Ramos (cell line): Measurements from ENCODE around the gene AP5B1.

Experiments
- in situ Hi-C: fragments of 300-500 bp; cut with MboI; formaldehyde crosslinking; loops from one replicate; pipeline ENCODE4 v1.14.3; 2022; ENCODE audit warnings: low sequenced_read_pairs; ENCODE audit not compliant: unreplicated experiment

AP5B1 gene, protein sequence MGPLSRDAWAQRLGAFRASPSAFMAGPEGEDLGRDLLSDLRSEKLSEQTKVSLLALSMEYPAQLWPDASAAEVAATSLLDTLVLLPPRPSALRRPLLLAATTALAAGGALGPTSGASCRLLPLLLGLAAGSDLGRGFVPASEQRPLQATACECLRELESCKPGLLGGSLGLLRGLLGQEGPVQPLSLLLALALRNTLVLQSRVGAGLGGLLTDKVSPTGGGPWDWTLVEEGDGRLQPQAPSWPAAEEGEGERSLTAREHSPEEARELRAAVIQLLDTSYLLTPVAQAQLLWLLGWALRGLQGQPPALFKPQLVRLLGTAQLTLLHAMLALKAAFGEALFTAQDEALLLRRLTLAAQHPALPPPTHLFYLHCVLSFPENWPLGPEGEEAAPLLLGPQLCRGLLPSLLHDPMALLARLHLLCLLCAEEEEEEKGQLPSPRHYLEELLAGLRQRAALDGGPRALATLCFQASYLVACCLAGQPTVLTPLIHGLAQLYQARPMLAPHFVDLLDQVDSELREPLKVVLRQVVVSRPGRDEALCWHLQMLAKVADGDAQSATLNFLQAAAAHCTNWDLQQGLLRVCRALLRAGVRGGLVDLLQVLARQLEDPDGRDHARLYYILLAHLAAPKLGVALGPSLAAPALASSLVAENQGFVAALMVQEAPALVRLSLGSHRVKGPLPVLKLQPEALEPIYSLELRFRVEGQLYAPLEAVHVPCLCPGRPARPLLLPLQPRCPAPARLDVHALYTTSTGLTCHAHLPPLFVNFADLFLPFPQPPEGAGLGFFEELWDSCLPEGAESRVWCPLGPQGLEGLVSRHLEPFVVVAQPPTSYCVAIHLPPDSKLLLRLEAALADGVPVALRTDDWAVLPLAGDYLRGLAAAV

GRCh38 chr11:65780770-65781151 lies at the start of gene AP5B1:
AP5B1 (minus strand) TSS chr11:65780976; CDS start chr11:65780591, 385 bp downstream.
- in situ Hi-C loops = no loop called here

DNA sequence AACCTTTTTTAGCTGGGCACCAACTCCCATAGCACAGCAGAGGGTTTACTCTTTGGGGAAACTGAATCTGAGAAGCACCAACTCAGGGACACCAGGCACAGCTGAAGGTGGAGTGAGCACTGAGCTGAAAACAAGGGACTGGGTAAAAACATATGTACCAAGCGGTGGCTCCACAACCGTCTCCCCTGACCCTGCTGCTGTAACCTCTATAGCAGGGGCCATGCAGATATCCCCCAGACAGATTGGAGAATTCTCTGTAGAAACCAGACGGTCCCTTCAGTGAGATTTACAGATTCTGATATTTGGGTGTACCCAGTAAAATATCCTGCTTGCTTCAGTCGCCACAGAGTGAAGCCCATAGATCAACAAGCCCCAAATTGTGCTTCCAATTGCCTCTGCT lies 48.7 kb upstream of the AP5B1 start:
- in situ Hi-C loops = no loop called here

DNA sequence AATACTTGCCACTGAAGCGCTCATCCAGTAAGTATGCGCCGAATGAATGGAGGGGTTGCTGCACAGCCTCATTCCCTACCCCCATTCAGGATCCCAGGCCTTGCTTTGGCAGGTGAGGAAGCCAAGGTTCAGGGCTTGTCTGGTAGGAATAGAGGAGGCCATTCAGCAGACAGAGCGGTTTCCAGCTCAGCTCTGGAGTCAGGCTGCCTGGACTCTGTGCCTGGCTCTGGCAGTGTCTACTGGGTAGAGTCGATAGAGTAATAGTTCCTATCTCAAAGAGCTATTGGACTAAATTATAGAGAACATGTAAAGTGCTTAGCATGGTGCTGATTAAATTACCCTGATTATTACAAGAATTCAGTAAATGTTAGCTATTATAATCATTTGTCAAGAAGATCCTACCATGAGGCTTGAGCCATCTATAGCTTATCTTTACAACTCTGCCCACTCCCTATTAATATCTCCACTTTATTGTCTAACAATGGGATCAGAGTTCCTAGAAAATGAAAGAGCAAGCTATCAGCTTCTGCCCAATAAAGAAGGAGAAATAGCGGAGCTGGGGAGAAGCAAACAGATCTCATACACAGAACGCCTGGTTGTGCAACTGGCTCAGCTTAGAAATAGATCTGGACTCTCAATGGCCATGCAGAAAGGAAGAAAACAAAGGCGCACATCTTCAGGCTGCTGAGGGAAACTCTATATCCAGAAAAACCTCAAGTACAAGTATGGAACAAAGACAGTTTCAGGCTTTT lies 46.4 kb upstream of the AP5B1 start:
- in situ Hi-C loops = no loop called here

GRCh38 chr11:65822776-65823528 lies 42.2 kb upstream of the AP5B1 start:
- in situ Hi-C loops = loop anchor here (5.0 kb wide), 1 partner anchor 106 kb away; no protein-coding TSS in a partner anchor

DNA sequence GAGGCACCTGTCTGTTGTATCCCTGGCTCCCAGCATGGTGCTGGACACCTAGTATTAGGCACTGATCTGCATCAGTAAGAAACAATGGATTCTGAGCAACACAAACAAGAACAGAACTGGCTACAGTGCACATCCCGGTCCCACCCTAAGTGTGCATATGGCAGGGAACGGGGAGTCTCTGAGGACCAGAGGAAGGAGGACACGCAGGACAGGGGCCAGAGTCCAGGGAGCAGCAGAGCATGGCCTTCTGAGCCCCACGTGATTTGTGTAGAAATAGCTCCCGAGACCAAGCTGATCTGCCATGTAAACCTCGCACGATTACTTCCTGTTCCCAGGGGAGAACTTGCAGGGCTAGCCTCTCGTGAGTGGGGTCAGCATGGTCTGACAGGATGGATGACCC lies 40.3 kb upstream of the AP5B1 start:
- in situ Hi-C loops = loop anchor here (5.0 kb wide), 1 partner anchor 104 kb away; no protein-coding TSS in a partner anchor

- in situ Hi-C loops = no loop called here
Measured at GRCh38 chr11:65817835-65818680, 37.3 kb upstream of the AP5B1 start.

- in situ Hi-C loops = no loop called here
Measured at GRCh38 chr11:65817312-65817834, 36.6 kb upstream of the AP5B1 start.

DNA sequence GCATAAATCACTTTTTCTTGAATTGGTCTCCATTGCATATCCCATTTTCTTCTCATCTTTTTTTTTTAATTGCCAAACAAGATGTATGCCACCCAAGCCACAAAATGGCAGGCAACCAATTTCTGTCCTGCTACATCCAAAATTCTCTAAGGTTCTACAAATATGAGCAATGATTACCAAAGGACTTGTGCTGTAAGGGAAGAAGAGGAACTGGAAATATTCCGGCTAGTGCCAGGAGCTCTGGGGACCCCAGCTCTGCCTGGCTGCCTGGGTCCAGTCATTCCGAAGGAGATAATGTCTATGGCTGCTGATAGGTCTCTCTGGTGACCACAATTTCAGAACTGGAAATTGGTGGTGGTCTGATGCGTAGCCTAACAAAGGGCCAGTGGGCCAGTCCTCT lies 35.9 kb upstream of the AP5B1 start:
- in situ Hi-C loops = no loop called here

DNA sequence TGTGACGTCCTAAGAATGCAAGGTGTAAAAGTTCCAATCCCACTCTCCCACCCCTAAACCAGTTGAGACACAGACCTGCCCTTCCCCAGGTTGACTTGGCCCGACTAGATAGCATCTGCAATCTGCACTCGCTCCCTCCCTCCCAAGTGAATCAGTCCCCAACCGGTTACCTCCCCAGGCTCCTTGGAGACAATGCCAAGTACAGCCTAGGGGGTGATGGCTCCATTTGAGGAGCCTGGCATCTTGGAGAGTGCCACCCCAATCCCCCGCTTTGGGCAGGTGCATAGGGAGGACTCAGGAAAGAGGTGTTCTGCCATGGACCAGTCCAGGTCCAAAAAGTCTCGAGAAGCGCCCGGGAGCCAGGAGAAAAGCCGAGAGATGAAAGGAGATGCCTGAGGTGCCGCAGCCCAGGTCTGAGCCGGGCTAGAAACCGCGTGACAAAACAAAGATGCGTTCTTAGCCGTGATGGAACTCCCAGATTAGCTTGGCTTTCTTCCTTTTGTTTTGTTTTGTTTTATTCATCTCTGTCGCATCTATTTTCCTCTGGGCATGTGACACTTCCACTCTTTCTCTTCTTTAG lies 34.3 kb upstream of the AP5B1 start:
- in situ Hi-C loops = no loop called here

- in situ Hi-C loops = no loop called here
Measured at GRCh38 chr11:65814131-65814985, 33.6 kb upstream of the AP5B1 start.

GRCh38 chr11:65811764-65812475 lies 31.1 kb upstream of the AP5B1 start:
- in situ Hi-C loops = no loop called here

GRCh38 chr11:65810046-65810868 lies 29.5 kb upstream of the AP5B1 start:
- in situ Hi-C loops = no loop called here

DNA sequence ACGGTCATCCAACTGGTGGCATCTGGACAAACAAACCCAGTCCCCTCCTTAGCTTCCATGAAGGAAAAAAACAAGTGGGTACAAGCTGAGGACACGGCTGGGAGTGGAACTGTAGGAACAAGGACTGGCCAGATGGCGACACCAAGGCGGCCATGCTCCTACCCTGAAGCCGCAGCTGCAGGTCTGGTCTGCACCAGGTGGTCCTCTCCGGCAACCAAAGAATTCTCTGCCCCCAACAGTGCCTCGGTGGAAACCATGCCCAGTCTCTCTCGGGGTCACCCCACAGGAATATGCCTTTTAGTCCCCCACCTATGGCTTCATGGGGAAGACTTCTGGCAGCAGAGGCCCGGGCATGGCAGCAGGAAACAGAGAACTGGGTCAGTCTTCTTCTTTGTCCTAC lies 28.7 kb upstream of the AP5B1 start:
- in situ Hi-C loops = no loop called here

DNA sequence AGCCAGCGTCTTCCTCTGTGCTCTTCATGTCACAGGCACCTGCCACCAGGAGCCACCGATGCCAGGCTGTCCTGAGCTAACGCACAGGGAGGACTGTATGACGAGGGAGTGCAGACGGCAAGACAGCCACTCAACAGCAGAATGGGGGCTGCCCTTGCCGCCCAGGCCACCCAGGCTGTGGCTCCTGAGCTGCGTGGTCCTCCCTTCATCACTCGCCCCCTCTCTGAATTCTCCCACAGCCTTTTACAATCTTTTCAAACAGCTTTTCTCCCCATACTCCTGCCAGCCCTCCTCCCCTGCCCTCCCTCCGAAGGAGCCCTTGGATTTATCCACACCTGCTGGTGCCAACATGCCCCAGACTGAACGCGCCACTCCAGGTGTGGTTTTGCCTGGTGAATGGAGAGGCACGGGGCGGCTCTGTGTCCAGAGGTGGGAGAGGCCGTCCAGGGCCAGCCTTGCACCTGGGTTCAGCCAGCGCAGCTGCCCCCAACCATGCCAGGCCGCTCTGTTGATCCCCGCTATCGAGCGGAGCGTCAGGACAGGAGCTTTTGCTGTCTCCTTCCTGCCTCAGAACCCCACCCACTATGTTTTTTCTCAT lies 28.1 kb upstream of the AP5B1 start:
- in situ Hi-C loops = no loop called here

- in situ Hi-C loops = no loop called here
Measured at GRCh38 chr11:65806979-65807378, 26.2 kb upstream of the AP5B1 start.
